Medulla oblongata (tissue), 1 donor: Measurements from ENCODE around the gene STX2.
A peak's percentile ranks its signal among the peaks of the same experiment; 100 is the strongest.
"Not testable (repeated sequence)": the region's sequence is repeated elsewhere in the genome, so short reads cannot be mapped to it uniquely, and the experiment has no call there.

ENCODE experiments used
- DNase-seq: peaks from one replicate; pipeline ENCODE4 v3.0.0-alpha.2; 2015; ENCODE audit errors: extremely low spot score

The STX2 gene

DNA sequence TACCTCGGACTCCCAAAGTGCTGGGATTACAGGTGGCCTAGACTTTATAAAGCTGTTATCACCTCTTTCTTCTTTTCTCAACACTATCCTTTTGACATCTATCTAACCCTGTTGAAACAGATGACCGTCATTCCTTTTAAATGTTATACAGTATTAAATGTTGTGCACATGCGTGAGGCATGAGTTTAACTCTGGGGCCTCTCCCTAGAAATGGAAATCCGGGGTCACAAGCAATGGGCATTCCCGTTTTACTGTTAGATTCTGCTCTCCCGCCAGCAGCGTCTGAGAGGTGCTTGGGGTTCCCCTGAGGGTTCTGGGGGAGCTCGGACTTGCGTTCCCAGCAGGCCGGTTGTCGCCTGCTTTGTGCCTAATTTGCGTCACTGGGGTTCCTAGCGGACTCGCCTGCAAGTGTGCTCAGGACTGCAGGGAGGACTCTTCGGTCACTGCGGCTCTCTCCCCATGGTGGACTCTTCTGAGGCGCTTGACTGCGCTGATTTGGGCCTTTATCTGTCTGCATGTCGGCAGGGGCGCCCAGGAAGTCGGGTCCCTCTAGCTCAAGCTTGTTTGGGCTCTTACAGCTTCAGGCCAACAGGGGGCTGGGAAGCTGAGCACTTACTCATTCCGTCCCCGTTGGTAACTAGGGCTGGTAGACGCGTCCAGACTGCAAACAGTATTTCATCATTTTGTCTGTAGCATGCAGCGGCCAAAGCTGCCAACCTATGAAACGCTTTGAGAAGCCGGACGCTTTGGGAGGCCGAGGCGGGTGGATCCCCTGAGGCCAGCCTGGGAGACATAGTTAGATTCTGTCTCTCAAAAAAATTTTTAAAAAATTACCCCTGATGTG lies 31.6 kb upstream of the STX2 start:
- peak; percentile 80 for DNase-seq

- DNase-seq, result no peak
Measured at GRCh38 chr12:130868412-130868811, 29.4 kb upstream of the STX2 start.

GRCh38 chr12:130863298-130863697 lies 24.2 kb upstream of the STX2 start:
- DNase-seq, result no peak

DNA sequence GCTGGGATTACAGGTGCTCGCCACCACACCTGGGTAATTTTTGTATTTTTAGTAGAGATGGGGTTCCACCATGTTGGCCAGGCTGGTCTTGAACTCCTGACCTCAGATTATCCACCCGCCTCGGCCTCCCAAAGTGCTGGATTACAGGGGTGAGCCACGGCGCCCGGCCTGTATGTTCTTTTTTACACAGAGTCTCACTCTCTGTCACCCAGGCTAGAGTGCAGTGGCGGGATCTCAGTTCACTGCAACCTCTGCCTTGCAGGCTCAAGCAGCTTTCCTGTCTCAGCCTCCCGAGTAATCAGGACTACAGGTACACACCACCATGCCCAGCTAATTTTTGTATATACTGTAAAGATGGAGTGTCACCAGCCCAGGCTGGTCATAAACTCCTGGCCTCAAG lies 23.7 kb upstream of the STX2 start:
- DNase-seq, result not testable (repeated sequence)

DNA sequence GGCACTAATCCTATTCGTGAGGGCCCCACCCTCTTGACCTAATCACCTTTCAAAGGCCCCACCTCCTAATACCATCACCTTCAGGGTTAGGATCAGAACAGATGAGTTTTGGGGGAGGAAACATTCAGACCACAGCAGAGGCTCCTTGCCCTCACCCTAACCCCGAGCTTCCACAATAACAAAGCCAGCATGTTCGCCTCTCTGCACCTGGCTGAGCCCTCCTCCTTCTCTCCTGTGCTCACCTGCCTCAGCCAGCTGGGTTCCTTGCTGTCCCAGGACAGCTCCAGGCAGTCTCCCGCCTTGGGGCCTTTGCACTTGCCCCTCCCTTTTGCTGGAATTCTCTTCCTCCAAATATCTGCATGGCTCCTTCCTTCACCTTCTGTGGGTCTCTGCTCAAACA lies 23.1 kb upstream of the STX2 start:
- no peak for DNase-seq

DNA sequence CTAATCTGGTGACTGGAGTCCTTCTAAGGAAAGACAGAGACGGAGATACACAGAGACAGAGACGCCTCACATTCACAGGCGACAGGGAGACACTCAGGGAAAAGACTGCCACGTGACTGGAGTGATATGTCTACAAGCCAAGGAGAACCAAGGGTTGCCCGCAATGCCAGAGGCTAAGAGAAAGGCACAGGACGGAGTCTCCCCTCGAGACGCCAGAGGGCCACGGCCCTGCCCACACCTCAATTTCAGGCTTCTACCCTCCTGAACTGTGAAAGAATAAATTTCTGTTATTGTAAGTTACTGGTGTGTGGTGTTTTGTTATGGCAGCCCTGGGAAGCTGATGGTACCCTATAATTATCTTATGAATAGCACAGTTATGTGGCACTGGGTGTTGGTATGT lies 21.3 kb upstream of the STX2 start:
- no peak for DNase-seq

DNA sequence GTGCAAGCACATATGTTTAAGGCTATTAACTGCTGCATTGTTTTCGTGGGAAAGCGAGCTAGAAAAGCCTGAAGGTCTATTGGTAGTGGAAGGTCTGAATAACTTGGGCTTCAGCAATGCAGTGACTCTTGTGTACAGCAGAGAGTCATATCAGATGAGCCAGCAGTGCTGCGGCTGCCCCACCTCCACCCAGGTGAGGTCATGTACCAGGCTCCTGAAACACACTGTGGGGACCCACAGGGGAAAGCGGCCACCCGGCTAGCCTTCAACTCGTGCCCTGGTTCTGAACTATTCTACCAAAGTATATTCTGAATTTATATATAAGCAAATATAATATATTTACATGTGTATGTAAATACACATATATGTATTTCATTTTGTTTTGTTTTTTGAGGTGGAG lies 20.1 kb upstream of the STX2 start:
- no peak for DNase-seq

GRCh38 chr12:130858084-130858483 lies 19.0 kb upstream of the STX2 start:
- no peak for DNase-seq

- DNase-seq, result no peak
Measured at GRCh38 chr12:130856088-130856487, 17.0 kb upstream of the STX2 start.

GRCh38 chr12:130850418-130851021 lies 11.5 kb upstream of the STX2 start:
- DNase-seq, result no peak

DNA sequence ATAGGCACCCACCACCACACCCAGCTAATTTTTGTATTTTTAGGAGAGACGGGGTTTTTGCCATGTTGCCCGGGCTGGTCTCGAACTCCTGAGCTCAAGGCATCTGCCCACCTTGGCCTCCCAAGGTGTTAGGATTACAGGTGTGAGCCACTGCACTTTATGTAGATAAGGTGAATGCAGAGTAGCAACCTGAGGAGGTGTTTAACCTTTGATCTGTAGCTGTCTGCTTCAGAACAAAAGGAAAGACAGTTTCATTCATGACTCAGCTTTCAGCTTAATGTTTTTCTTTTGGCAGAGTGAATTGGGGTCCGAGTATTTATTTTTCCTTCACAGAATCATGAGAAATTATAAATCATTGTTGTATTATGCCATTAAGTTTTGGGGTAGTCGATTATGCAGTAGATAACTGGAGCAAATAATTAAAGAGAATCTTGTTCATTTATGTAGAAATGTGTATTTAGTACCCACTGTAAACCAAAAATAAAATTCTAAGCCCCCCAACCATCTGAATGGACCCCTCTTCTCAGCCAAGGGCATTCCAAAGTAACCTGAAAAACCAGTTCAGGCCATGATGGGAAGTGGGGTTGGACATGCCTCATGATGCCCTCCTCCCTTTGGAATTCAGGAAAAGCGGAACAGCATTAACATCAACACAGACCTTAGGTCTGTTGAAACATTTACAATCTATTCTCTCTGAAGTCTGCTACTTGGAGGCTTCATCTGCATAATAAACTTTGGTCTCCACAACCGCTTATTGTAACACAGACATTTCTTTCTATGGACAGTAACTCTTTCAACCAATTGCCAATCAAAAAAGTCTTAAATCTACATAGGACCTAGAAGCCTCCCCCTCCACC lies 10.7 kb upstream of the STX2 start:
- DNase-seq, result no peak

- not testable (repeated sequence) for DNase-seq
Measured at GRCh38 chr12:130848785-130849305, 9.8 kb upstream of the STX2 start.

GRCh38 chr12:130848105-130848504 lies 9.1 kb upstream of the STX2 start:
- not testable (repeated sequence) for DNase-seq

- no peak for DNase-seq
Measured at GRCh38 chr12:130847112-130847511, 8.1 kb upstream of the STX2 start.

GRCh38 chr12:130846369-130846768 lies 7.3 kb upstream of the STX2 start:
- DNase-seq, result no peak

GRCh38 chr12:130839770-130840404 lies 837 bp upstream of the STX2 start:
- no peak for DNase-seq

DNA sequence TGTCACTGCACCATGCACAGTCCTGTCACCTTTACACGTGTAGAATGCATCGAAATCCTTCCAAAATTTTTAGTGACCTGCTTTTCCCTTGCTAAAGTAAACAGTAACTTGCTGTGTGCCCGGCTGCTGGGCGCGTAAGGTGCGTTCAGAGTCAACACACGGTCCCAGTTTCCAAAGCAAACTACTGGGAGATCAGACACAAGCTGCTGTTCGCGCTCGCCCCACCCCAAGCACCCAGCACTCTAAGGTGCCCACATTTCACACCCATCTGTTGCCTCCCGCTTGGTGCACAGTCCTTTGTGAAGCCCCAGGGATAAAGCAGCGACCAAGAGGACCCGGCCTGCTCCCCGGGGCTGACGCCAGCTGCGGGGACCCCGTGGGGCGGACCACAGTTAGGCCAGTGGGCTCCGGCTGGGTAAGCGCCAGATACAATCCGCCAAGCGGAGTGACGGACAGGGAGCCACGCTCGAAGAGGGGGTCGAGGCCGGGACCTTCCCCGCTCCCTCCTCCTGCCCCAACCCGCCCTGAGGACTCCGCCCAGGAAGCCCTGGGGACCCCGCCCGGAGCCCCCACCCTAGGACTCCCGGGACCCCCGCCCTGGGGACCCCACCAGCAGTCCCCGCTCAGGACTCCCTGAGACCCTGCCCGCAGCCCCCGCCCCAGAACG lies 633 bp downstream of the STX2 start:
- DNase-seq, result peak; percentile 26

GRCh38 chr12:130835436-130835835 lies 3.6 kb downstream of the STX2 start:
- DNase-seq, result no peak

- no peak for DNase-seq
Measured at GRCh38 chr12:130835011-130835410, 4.0 kb downstream of the STX2 start.

DNA sequence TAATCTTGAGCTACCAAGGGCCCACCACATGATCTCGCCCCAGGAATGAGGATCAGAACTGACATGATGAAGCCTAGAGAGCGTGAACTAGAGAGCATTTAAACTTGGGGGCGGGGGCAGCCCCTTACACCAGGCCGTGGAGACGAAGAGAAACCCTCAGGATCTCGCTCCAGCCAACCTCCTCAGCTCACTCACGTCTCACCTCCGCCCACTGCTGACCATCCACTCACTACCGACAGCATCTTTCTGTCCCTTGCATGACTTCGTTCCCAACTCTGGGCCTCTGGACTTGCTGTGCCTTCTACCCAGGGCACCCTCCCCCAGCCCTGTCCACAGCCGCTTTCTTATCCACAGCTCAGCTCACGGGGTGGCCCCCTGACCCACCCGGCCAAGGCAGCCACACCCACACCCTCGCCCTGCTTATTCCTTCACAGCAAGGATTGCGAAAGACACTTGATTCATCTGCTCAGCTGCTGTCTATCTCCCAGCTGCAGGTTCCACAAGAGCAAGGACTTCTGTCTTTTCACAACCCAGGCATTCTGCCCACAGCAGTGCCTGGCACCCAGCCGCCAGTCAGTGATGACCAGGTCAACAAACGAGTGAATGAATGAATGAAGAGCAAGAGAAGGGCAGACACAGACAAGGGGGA lies 6.4 kb downstream of the STX2 start:
- DNase-seq, result peak; percentile 76
